H9 (cell line): ENCODE results near the gene BCAS3. TPM values are rescaled to one million over a fixed set of nuclear protein-coding genes. Genes with fewer than 3 reads are reported as not detected.

ENCODE experiments used
- DNase-seq: peaks from one replicate; pipeline ENCODE4 v3.0.0-alpha.2; 2017
- H2AFZ ChIP-seq: one replicate; pipeline ENCODE4 v1.6.1; 2013; ENCODE audit warnings: mild to moderate bottlenecking, low read length, control low read depth, moderate library complexity
- H2AK5ac ChIP-seq: 2 replicates; pipeline ENCODE4 v1.6.1; 2013; ENCODE audit warnings: low read length, control low read depth, mixed read lengths; ENCODE audit not compliant: insufficient read length
- H2BK120ac ChIP-seq: one replicate; pipeline ENCODE4 v1.6.1; 2013; ENCODE audit warnings: low read depth, mild to moderate bottlenecking, low read length, control low read depth, inconsistent platforms; ENCODE audit not compliant: poor library complexity, severe bottlenecking
- H2BK12ac ChIP-seq: 2 replicates; pipeline ENCODE4 v1.6.1; 2013; ENCODE audit warnings: low read length, control low read depth, mixed read lengths, low read depth; ENCODE audit not compliant: insufficient read length
- H2BK15ac ChIP-seq: 2 replicates; pipeline ENCODE4 v1.6.1; 2013; ENCODE audit warnings: low read depth, low read length, control low read depth
- H2BK20ac ChIP-seq: one replicate; pipeline ENCODE4 v1.6.1; 2013; ENCODE audit warnings: low read depth, mild to moderate bottlenecking, low read length, control low read depth, inconsistent platforms; ENCODE audit not compliant: poor library complexity, severe bottlenecking
- H2BK5ac ChIP-seq: 2 replicates; pipeline ENCODE4 v1.6.1; 2013; ENCODE audit warnings: low read length, control low read depth, mixed read lengths; ENCODE audit not compliant: insufficient read length
- H3K14ac ChIP-seq: 2 replicates; pipeline ENCODE4 v1.6.1; 2013; ENCODE audit warnings: low read length, control low read depth; ENCODE audit not compliant: insufficient read depth
- H3K18ac ChIP-seq: 2 replicates; pipeline ENCODE4 v1.6.1; 2013; ENCODE audit warnings: low read depth, mild to moderate bottlenecking, mixed read lengths, low read length, control low read depth; ENCODE audit not compliant: insufficient read length
- H3K23ac ChIP-seq: 2 replicates; pipeline ENCODE4 v1.6.1; 2013; ENCODE audit warnings: low read length, control low read depth, mixed read lengths, low read depth; ENCODE audit not compliant: insufficient read length
- H3K23me2 ChIP-seq: 2 replicates; pipeline ENCODE4 v1.6.1; 2013; ENCODE audit warnings: low read depth, mild to moderate bottlenecking, mixed read lengths, low read length, control low read depth; ENCODE audit not compliant: insufficient read length, poor library complexity, severe bottlenecking
- H3K27ac ChIP-seq: 2 replicates; pipeline ENCODE4 v1.5.1; 2013; ENCODE audit warnings: low read length, control low read depth, mixed read lengths, low read depth; ENCODE audit not compliant: insufficient read length
- H3K27me3 ChIP-seq: 2 replicates; pipeline ENCODE4 v1.6.1; 2013; ENCODE audit warnings: low read length, control low read depth, inconsistent platforms; ENCODE audit not compliant: insufficient read depth
- H3K4ac ChIP-seq: 2 replicates; pipeline ENCODE4 v1.6.1; 2013; ENCODE audit warnings: low read depth, mild to moderate bottlenecking, control low read depth, inconsistent platforms, low read length, moderate library complexity
- H3K4me1 ChIP-seq: 2 replicates; pipeline ENCODE4 v1.6.1; 2013; ENCODE audit warnings: low read length, control low read depth, inconsistent platforms; ENCODE audit not compliant: insufficient read depth
- H3K4me2 ChIP-seq: 2 replicates; pipeline ENCODE4 v1.6.1; 2013; ENCODE audit warnings: low read length, control low read depth, mixed read lengths; ENCODE audit not compliant: insufficient read length, insufficient read depth
- H3K56ac ChIP-seq: 2 replicates; pipeline ENCODE4 v1.6.1; 2013; ENCODE audit warnings: low read depth, mild to moderate bottlenecking, mixed read lengths, low read length, control low read depth; ENCODE audit not compliant: insufficient read length
- H3K79me1 ChIP-seq: 2 replicates; pipeline ENCODE4 v1.6.1; 2013; ENCODE audit warnings: low read depth, mild to moderate bottlenecking, moderate library complexity, low read length, control low read depth, inconsistent platforms; ENCODE audit not compliant: insufficient read depth, poor library complexity, severe bottlenecking
- H3K79me2 ChIP-seq: 2 replicates; pipeline ENCODE4 v1.6.1; 2013; ENCODE audit warnings: low read length, control low read depth, inconsistent platforms; ENCODE audit not compliant: insufficient read depth
- H3K9ac ChIP-seq: 2 replicates; pipeline ENCODE4 v1.6.1; 2013; ENCODE audit warnings: low read length, control low read depth, mixed read lengths; ENCODE audit not compliant: insufficient read length; ENCODE audit errors: extremely low read depth
- H3K9me3 ChIP-seq: one replicate; pipeline ENCODE4 v1.6.1; 2013; ENCODE audit warnings: low read depth, low read length, inconsistent platforms; ENCODE audit not compliant: control insufficient read depth
- H3T11ph ChIP-seq: one replicate; pipeline ENCODE4 v1.6.1; 2013; ENCODE audit warnings: mild to moderate bottlenecking, low read length, control low read depth, inconsistent platforms
- H4K20me1 ChIP-seq: one replicate; pipeline ENCODE4 v1.6.1; 2013; ENCODE audit not compliant: control insufficient read depth, insufficient read length, insufficient read depth
- H4K5ac ChIP-seq: 2 replicates; pipeline ENCODE4 v1.6.1; 2013; ENCODE audit warnings: low read depth, mild to moderate bottlenecking, mixed read lengths, low read length, control low read depth; ENCODE audit not compliant: insufficient read length
- H4K8ac ChIP-seq: replicated peaks from 2 replicates; pipeline ENCODE4 v1.6.1; 2013; ENCODE audit warnings: low read length, control low read depth, mixed read lengths, low read depth; ENCODE audit not compliant: insufficient read length
- H4K91ac ChIP-seq: 2 replicates; pipeline ENCODE4 v1.6.1; 2013; ENCODE audit warnings: low read depth, mild to moderate bottlenecking, moderate library complexity, mixed read lengths, low read length, control low read depth; ENCODE audit not compliant: insufficient read length
- H3K27ac Mint-ChIP-seq, 3 experiments: 2 replicates in 2 of 3; 3 replicates in 1 of 3; pipeline ENCODE4 v1.8.0; 2020 to 2021; ENCODE audit warnings: mixed read lengths in 3 of 3, mild to moderate bottlenecking in 1 of 3, moderate library complexity in 1 of 3
- H3K27me3 Mint-ChIP-seq: 2 replicates; pipeline ENCODE4 v1.8.0; 2021; ENCODE audit warnings: low read depth, mild to moderate bottlenecking, moderate library complexity, mixed read lengths
- H3K36me3 Mint-ChIP-seq, 3 experiments: 2 replicates in 2 of 3; 3 replicates in 1 of 3; pipeline ENCODE4 v1.8.0; 2020 to 2021; ENCODE audit warnings: low read depth in 3 of 3, mixed read lengths in 3 of 3; ENCODE audit not compliant: insufficient read depth in 1 of 3
- H3K4me1 Mint-ChIP-seq, 2 experiments: 2 replicates each; pipeline ENCODE4 v1.8.0; 2020; ENCODE audit warnings: mixed read lengths in 2 of 2
- H3K4me3 Mint-ChIP-seq, 2 experiments: 2 replicates in 1 of 2; 3 replicates in 1 of 2; pipeline ENCODE4 v1.8.0; 2020 to 2021; ENCODE audit warnings: mild to moderate bottlenecking in 2 of 2, mixed read lengths in 2 of 2, moderate library complexity in 1 of 2
- H3K9me3 Mint-ChIP-seq, 2 experiments: 2 replicates in 1 of 2; 3 replicates in 1 of 2; pipeline ENCODE4 v1.8.0; 2020; ENCODE audit warnings: mild to moderate bottlenecking in 2 of 2, mixed read lengths in 2 of 2, moderate library complexity in 1 of 2
- CTCF ChIP-seq: fragments of 200-600 bp; sonication (generic); conservative IDR thresholded peaks from 3 replicates; pipeline ENCODE4 v1.8.0; 2021; ENCODE audit warnings: antibody characterized with exemption, mild to moderate bottlenecking
- WGBS: extraction: QIAGEN DNeasy Blood & Tissue Kit; methylation state at CpG from one replicate; pipeline ENCODE4 v1.1.7; 2013; ENCODE audit warnings: missing lambda C conversion rate, low lambda C conversion rate, mixed read lengths; ENCODE audit not compliant: insufficient read length; ENCODE audit errors: extremely low coverage; 5-methylcytosine and 5-hydroxymethylcytosine counted together
- total RNA-seq: library from RNA; stranded (reverse); gene quantifications from 2 replicates; pipeline ENCODE4 v1.2.1, GENCODE V29; 2021

BCAS3 gene
- total RNA-seq, 1 experiment from 2014 or later, result 22.4 TPM

- Histone ChIP-seq H3K27ac (no peak overlapping the region), H3K9me3 (no peaks in the 10 kb centered on the region), H2BK5ac (no peak overlapping the region), H3T11ph (no peak overlapping the region), H3K14ac (no peak overlapping the region), H4K91ac (no peak overlapping the region), H3K56ac (no peak overlapping the region), H4K8ac (no peak overlapping the region), H4K20me1 (no peaks in the 10 kb centered on the region), H3K23ac (no peak overlapping the region), H3K23me2 (no peaks in the 10 kb centered on the region), H3K4ac (no peak overlapping the region), H3K79me2 (no peaks in the 10 kb centered on the region), H2AK5ac (no peak overlapping the region), H3K27me3 (no peaks in the 10 kb centered on the region), H3K4me1 (peaks cover 2% of the 10 kb centered on the region; the same call in 1 of the 2 replicates), H2BK12ac (no peak overlapping the region), H2BK120ac (no peak overlapping the region), H2BK20ac (no peak overlapping the region), H3K18ac (no peak overlapping the region), H2BK15ac (no peak overlapping the region), H3K9ac (no peak overlapping the region), H3K79me1 (no peaks in the 10 kb centered on the region), H2AFZ (no peak overlapping the region), H3K4me2 (no peak overlapping the region), H4K5ac (no peak overlapping the region)
- TF ChIP-seq CTCF, result no peak
- no peak overlapping the region for H3K4me3 Mint-ChIP-seq
- H3K9me3 Mint-ChIP-seq, result peaks cover 0 to 4% of the 10 kb centered on the region in 2 experiments; a peak in 3 of 5 replicates
- no peak overlapping the region for H3K27ac Mint-ChIP-seq
- H3K36me3 Mint-ChIP-seq, result peaks cover under 1 to 2% (median 1%) of the 10 kb centered on the region in 3 experiments; a peak in 4 of 7 replicates
- WGBS, result no CpG with 5 or more reads among the region's 2 CpGs
- DNase-seq, result no peak
- H3K4me1 Mint-ChIP-seq, result peaks cover 35% of the 10 kb centered on the region in 2 experiments
- no peaks in the 10 kb centered on the region for H3K27me3 Mint-ChIP-seq
Measured at GRCh38 chr17:60745544-60745943, 67.9 kb downstream of the BCAS3 start.
